ENCODE data around the gene GUCY1B1. TPM values are rescaled to one million over a fixed set of nuclear protein-coding genes. Genes with fewer than 3 reads are reported as not detected.

GUCY1B1 gene
- total RNA-seq, 1 donor from 2014 or later: 1.5 TPM

DNA sequence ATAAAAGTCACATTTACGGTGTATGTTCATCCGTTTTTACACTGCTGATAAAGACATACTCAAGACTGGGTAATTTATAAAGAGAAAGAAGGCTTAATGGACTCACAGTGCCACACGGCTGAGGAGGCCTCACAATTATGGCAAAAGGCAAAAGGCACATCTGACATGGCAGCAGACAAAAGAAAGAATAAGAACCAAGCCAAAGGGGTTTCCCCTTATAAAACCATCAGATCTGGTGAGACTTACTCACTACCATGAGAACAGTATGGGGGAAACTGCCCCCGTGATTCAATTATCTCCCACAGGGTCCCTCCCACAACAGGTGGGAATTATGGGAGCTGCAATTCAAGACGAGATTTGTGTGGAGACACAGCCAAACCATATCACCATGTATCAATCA is 7.3 kb upstream of the GUCY1B1 start:
- DNase-seq (ENCODE audit: low read depth) (no peak), FAIRE-seq (no peak)
- no peak for TF ChIP-seq EZH2 (IDR thresholded peaks at IDR 0.05; ENCODE audit: insufficient read depth, low read length)
- TF ChIP-seq, protein P1, sequence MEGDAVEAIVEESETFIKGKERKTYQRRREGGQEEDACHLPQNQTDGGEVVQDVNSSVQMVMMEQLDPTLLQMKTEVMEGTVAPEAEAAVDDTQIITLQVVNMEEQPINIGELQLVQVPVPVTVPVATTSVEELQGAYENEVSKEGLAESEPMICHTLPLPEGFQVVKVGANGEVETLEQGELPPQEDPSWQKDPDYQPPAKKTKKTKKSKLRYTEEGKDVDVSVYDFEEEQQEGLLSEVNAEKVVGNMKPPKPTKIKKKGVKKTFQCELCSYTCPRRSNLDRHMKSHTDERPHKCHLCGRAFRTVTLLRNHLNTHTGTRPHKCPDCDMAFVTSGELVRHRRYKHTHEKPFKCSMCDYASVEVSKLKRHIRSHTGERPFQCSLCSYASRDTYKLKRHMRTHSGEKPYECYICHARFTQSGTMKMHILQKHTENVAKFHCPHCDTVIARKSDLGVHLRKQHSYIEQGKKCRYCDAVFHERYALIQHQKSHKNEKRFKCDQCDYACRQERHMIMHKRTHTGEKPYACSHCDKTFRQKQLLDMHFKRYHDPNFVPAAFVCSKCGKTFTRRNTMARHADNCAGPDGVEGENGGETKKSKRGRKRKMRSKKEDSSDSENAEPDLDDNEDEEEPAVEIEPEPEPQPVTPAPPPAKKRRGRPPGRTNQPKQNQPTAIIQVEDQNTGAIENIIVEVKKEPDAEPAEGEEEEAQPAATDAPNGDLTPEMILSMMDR (IDR thresholded peaks at IDR 0.05; ENCODE audit: insufficient read depth, low read depth, low read length): no peak
- Histone ChIP-seq H3K79me2 (ENCODE audit: insufficient read depth, low read length) (no peaks in the 10 kb centered on the region), H3K4me3 (ENCODE audit: insufficient read depth, low read depth, low read length) (no peak overlapping the region), H3K9me3 (ENCODE audit: insufficient read depth, low read depth, low read length) (no peaks in the 10 kb centered on the region), H2AFZ (ENCODE audit: low read depth, low read length) (no peak overlapping the region), H3K4me1 (ENCODE audit: insufficient read depth, low read length) (no peaks in the 10 kb centered on the region), H3K27me3 (ENCODE audit: insufficient read depth, low read length) (no peaks in the 10 kb centered on the region), H3K36me3 (ENCODE audit: insufficient read depth, low read length) (no peaks in the 10 kb centered on the region), H4K20me1 (ENCODE audit: insufficient read depth, low read length) (no peaks in the 10 kb centered on the region), H3K9ac (ENCODE audit: low read length) (no peak overlapping the region), H3K4me2 (ENCODE audit: low read length) (no peak overlapping the region), H3K27ac (ENCODE audit: low read depth, low read length) (no peak overlapping the region)
- H3K27me3 Mint-ChIP-seq (ENCODE audit: low read depth, unreplicated experiment): peaks cover 6% of the 10 kb centered on the region
- H3K4me3 Mint-ChIP-seq (ENCODE audit: unreplicated experiment): no peak overlapping the region
- no peaks in the 10 kb centered on the region for H3K9me3 Mint-ChIP-seq (ENCODE audit: unreplicated experiment)
- no peaks in the 10 kb centered on the region for H3K36me3 Mint-ChIP-seq (ENCODE audit: low read depth, unreplicated experiment)
- no peaks in the 10 kb centered on the region for H3K4me1 Mint-ChIP-seq (ENCODE audit: low read depth, unreplicated experiment)
- no peak overlapping the region for H3K27ac Mint-ChIP-seq (ENCODE audit: unreplicated experiment)

DNA sequence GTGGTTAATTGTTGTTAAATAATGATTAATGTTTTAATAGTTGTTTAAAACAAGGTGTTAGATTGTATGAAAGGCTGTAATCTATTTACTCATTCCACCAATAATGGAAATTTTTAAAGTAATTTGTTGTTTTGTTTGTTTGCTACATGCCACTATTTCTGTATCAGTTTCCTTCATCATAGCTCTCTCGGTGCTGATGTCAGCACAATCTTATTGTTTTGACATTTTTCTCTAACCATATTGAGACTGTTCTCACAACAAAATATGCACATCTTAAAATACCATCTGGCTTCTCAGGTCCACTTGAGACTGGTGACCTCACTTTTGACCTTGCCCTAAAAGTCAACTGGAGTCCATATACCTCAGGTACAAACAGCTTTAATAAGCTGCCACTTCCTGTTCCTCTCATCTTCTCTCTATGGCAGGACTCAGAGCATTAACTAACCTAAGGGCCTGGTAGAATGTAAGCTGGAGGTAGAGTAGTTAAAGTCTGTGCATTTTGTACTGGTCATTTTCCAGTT is 1.0 kb upstream of the GUCY1B1 start:
- Mint-ChIP-seq H3K36me3 (ENCODE audit: low read depth, unreplicated experiment) (no peaks in the 10 kb centered on the region), H3K4me1 (ENCODE audit: low read depth, unreplicated experiment) (no peaks in the 10 kb centered on the region), H3K27me3 (ENCODE audit: low read depth, unreplicated experiment) (no peaks in the 10 kb centered on the region), H3K4me3 (ENCODE audit: unreplicated experiment) (no peak overlapping the region), H3K9me3 (ENCODE audit: unreplicated experiment) (no peaks in the 10 kb centered on the region), H3K27ac (ENCODE audit: unreplicated experiment) (no peak overlapping the region)
- DNase-seq (ENCODE audit: low read depth): no peak
- Histone ChIP-seq H3K9ac (ENCODE audit: low read length) (no peak overlapping the region), H4K20me1 (ENCODE audit: insufficient read depth, low read length) (no peaks in the 10 kb centered on the region), H3K9me3 (ENCODE audit: insufficient read depth, low read depth, low read length) (no peaks in the 10 kb centered on the region), H3K27me3 (ENCODE audit: insufficient read depth, low read length) (no peaks in the 10 kb centered on the region), H3K27ac (ENCODE audit: low read depth, low read length) (no peak overlapping the region), H3K36me3 (ENCODE audit: insufficient read depth, low read length) (no peaks in the 10 kb centered on the region), H3K4me3 (ENCODE audit: insufficient read depth, low read depth, low read length) (no peak overlapping the region), H3K79me2 (ENCODE audit: insufficient read depth, low read length) (no peaks in the 10 kb centered on the region), H2AFZ (ENCODE audit: low read depth, low read length) (no peak overlapping the region), H3K4me1 (ENCODE audit: insufficient read depth, low read length) (no peaks in the 10 kb centered on the region), H3K4me2 (ENCODE audit: low read length) (no peak overlapping the region)
- TF ChIP-seq EZH2 (IDR thresholded peaks at IDR 0.05; ENCODE audit: insufficient read depth, low read length): no peak
- TF ChIP-seq, protein P1 (IDR thresholded peaks at IDR 0.05; ENCODE audit: insufficient read depth, low read depth, low read length): no peak
- FAIRE-seq: peak; percentile 45

DNA sequence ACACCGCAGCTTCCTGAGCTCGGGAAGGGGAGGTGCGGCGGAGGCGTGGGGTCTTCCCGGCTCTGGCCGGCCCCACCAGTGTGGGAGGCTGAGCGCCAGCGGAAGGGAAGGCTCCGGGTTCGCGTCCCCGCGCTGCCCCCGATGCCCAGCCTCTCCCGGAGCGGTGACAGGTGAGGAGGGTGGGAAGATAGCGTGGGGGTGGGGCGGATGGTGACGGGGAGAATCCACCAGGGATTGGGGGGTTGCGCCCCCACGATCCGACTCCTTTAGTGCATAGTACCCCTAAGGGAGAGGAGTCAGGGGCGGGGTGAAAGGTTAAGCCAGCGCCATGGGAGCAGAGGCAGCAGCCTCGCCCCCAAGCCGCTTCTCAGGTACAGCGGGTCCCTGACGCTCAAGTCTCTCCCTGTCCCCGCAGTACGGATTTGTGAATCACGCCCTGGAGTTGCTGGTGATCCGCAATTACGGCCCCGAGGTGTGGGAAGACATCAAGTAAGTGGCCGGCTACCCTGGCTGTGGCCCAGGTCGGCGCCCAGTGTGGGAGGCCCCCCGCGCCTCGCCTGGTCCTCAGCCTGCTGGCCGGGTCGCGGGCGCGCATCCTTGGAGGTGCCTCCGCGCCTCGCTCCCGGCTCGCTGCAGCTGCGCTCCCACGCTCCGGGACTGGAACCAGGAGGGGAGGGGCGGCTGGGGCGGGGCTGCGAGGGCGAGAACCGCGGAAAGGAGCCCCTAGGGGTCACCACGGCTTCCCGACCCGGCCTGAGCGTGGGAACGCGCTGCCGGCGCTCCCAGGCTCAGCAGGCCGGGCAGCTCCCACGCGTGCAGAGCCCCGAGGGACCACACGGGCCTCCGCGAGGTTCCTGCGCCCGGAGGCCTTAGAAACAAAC is 791 bp downstream of the GUCY1B1 start:
- no peaks in the 10 kb centered on the region for H3K36me3 Mint-ChIP-seq (ENCODE audit: low read depth, unreplicated experiment)
- Histone ChIP-seq H3K27ac (ENCODE audit: low read depth, low read length) (peak overlapping the region; percentile 21), H3K9me3 (ENCODE audit: insufficient read depth, low read depth, low read length) (no peaks in the 10 kb centered on the region), H3K36me3 (ENCODE audit: insufficient read depth, low read length) (no peaks in the 10 kb centered on the region), H3K27me3 (ENCODE audit: insufficient read depth, low read length) (no peaks in the 10 kb centered on the region), H3K9ac (ENCODE audit: low read length) (peak overlapping the region; percentile 75), H3K4me2 (ENCODE audit: low read length) (peak overlapping the region; percentile 95), H3K4me3 (ENCODE audit: insufficient read depth, low read depth, low read length) (peak overlapping the region; percentile 61), H2AFZ (ENCODE audit: low read depth, low read length) (peak overlapping the region; percentile 94), H3K4me1 (ENCODE audit: insufficient read depth, low read length) (no peaks in the 10 kb centered on the region), H4K20me1 (ENCODE audit: insufficient read depth, low read length) (no peaks in the 10 kb centered on the region), H3K79me2 (ENCODE audit: insufficient read depth, low read length) (no peaks in the 10 kb centered on the region)
- no peaks in the 10 kb centered on the region for H3K4me1 Mint-ChIP-seq (ENCODE audit: low read depth, unreplicated experiment)
- DNase-seq (ENCODE audit: low read depth) (no peak), FAIRE-seq (no peak)
- H3K27ac Mint-ChIP-seq (ENCODE audit: unreplicated experiment): no peak overlapping the region
- no peaks in the 10 kb centered on the region for H3K9me3 Mint-ChIP-seq (ENCODE audit: unreplicated experiment)
- H3K4me3 Mint-ChIP-seq (ENCODE audit: unreplicated experiment): peak overlapping the region; percentile 79
- no peak for TF ChIP-seq EZH2 (IDR thresholded peaks at IDR 0.05; ENCODE audit: insufficient read depth, low read length)
- TF ChIP-seq, protein P1 (IDR thresholded peaks at IDR 0.05; ENCODE audit: insufficient read depth, low read depth, low read length): no peak
- H3K27me3 Mint-ChIP-seq (ENCODE audit: low read depth, unreplicated experiment): no peaks in the 10 kb centered on the region

Measured in astrocyte (in vitro differentiated cells and primary cell).